HG03460 (cell line): ENCODE data around the gene B4GALNT4.
"Not testable (repeated sequence)": the region's sequence is repeated elsewhere in the genome, so short reads cannot be mapped to it uniquely, and the experiment has no call there.

ENCODE experiments used
- ATAC-seq: cut with Tn5 transposase; IDR thresholded peaks from one replicate; pipeline ENCODE4 v1.9.1; 2021; ENCODE audit not compliant: unreplicated experiment

Gene B4GALNT4, protein sequence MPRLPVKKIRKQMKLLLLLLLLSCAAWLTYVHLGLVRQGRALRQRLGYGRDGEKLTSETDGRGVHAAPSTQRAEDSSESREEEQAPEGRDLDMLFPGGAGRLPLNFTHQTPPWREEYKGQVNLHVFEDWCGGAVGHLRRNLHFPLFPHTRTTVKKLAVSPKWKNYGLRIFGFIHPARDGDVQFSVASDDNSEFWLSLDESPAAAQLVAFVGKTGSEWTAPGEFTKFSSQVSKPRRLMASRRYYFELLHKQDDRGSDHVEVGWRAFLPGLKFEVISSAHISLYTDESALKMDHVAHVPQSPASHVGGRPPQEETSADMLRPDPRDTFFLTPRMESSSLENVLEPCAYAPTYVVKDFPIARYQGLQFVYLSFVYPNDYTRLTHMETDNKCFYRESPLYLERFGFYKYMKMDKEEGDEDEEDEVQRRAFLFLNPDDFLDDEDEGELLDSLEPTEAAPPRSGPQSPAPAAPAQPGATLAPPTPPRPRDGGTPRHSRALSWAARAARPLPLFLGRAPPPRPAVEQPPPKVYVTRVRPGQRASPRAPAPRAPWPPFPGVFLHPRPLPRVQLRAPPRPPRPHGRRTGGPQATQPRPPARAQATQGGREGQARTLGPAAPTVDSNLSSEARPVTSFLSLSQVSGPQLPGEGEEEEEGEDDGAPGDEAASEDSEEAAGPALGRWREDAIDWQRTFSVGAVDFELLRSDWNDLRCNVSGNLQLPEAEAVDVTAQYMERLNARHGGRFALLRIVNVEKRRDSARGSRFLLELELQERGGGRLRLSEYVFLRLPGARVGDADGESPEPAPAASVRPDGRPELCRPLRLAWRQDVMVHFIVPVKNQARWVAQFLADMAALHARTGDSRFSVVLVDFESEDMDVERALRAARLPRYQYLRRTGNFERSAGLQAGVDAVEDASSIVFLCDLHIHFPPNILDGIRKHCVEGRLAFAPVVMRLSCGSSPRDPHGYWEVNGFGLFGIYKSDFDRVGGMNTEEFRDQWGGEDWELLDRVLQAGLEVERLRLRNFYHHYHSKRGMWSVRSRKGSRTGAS

DNA sequence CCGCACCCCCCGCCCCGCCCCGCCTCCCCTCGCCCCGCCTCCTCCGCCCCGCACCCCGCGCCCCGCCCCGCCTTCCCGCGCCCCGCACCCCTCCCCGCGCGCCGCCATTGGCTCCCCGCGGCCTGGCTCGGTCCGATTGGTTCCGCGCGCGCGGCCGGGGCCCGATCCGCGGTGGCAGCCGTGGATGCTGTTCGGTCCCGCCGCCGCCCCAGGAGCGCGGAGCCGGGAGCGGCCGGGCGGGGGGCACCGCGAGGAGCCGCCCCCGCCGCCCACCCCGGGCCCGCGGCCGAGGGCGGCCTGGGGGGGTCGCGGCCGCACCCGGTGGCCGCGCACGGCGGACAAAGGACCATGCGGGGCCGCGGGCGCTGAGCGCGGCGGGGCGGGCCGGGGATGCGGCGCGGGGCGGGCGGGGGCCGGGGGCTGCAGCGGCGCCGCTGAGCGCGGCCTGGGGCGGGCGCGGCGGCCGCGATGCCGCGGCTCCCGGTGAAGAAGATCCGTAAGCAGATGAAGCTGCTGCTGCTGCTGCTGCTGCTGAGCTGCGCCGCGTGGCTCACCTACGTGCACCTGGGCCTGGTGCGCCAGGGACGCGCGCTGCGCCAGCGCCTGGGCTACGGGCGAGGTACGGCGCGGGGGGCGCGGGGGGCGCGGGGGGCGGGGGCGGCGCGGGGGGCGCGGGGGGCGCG lies at the start of gene B4GALNT4:
B4GALNT4 (plus strand) TSS at position 164 of the 683 bp plus-strand sequence; CDS start at position 469, 305 bp downstream.
- ATAC-seq, result no peak

DNA sequence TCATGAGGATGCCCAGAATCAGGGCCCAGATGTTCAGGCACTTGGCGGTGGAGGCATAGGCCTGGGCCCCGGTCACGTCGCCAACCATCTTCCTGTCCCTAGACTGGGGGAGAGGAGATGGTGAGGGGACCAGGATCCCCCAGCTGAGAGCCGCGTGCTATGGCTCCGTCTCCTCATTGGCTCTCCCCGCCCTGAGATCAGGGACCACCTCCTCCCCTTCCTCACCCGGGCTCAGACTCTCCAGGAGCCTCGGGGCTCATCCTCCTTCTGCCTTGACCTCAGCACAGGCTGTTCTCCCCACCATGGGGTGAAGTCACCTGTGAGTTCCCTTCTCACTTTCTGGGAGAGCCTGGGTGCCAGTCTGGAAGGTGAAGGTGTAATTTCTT lies 49.4 kb upstream of the B4GALNT4 start:
- ATAC-seq, result not testable (repeated sequence)

DNA sequence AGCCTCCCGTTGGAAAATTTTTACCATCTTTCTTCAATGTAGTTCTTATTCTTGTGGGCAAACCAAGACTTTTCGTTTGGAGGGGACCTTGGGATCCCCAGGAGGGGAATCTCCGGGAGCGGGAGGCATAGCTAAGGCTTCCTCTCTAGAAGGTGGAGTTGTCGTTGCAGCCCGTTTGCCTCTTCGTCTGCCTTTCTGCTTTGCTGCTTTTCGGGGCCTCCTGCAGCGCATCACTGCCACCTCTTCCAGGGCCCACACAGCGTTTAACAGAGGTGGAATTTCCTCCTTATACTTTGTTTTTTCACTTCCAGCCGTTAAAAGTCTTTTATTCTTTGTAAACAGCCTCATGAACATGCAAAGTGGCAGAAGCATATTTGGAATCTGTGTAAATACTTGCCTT lies 45.1 kb upstream of the B4GALNT4 start:
- ATAC-seq, result no peak

DNA sequence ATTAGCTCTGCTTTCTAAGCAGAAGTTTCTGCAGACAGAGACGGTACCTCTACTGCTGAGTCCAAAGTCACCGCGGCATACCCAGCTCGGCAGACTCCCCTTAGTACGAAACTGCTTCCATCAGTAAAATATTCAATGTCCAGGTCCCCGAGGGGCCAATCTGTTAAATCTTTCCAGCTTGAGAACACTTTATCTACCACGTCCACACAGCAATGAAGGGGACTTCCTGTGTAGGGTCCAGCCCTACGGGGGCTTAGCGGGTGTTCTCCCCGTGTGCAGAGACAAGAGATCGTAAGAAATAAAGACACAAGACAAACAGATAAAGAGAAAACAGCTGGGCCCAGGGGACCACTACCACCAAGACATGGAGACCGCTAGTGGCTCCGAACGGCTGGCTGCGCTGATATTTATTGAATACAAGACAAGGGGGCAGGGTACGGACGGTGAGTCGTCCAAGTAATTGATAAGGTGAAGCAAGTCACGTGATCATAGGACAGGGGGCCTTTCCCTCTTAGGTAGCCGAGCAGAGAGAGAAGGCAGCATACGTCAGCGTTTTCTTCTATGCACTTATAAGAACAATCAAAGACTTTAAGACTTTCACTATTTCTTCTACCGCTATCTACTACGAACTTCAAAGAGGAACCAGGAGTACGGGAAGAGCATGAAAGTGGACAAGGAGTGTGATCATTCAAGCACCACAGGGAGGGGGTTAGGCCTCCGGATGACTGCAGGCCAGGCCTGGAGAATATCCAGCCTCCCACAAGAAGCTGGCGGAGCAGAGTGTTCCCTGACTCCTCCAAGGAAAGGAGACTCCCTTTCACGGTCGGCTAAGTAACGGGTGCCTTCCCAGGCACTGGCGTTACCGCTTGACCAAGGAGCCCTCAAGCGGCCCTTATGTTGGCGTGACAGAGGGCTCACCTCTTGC lies 44.4 kb upstream of the B4GALNT4 start:
- not testable (repeated sequence) for ATAC-seq

DNA sequence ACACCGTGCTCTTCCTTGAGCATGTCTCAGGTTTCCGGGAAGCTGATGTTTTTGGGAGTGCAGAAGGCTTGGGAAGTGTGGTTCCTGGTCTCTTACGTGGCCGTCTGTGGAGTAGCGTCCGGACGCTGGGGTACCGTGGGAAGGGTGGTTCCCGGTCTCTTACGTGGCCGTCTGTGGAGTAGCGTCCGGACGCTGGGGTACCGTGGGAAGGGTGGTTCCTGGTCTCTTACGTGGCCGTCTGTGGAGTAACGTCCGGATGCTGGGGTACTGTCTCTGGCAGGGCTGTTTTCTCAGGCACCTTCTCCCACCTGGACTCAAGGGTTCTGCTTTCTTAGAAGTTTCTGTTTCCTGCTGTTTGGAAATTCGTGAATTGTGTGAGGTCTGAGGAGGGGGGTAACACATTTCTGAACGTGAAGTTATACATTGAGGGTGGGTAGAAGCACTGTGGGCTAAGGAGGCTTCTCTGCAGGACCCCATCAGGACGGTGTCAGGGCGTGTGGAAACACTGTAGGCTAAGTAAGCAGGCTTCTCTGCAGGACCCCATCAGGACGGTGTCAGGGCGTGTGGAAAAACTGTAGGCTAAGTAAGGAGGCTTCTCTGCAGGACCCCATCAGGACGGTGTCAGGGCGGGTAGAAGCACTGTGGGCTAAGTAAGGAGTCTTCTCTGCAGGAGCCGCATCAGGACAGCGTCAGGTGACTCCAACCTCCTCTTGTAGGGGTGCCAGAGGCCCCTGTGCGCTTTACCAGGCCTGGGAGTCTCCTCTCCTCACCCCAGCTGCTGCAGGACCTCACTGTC lies 43.3 kb upstream of the B4GALNT4 start:
- no peak for ATAC-seq

DNA sequence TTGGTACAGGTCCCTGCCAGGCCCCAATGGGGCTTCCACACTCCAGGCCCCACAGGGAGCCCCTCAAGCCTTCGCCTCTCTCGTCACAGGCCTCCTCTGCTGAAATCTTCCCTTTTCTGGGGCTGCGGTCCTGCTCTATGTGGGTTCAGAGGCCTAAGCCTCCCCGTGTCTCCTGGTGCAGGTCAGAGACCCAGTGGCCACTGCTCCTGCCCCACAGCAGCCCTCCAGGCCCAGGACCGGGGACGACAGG lies 42.8 kb upstream of the B4GALNT4 start:
- no peak for ATAC-seq

DNA sequence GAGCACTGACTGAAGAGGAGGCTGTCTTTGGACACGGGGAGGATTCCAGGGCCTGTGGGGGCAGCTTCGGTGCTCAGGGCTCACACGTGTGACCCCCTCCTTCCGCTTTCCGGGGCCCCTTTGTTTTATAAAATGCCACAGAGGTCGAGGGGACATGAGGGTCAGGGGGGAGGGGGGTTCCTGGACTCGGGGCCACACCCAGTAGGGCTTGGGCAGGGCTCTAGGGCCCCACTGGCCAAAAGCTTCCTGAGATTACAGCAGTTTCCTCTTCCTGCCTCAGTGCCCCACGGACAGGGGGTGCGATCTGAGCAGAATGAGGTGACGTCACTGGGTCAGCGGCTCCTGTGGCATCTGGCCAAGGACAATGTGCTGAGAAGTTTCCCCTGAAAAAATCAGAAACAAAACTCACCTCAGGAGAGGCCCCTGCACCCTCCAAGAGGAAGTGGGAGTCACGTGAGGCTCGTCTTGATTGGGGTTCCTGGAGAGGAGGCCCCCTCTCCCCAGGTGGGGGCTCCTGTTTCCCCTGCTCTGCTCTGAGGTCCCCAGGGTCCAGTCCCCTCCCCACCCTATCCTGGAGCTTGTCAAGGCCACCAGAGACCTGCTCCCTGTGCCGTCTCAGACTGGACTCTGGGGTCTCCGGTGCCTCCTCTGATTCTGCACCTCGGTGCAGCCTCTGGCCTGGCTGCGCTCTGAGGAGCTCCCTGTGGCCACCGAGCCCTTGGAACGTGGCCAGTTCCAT lies 42.3 kb upstream of the B4GALNT4 start:
- peak; percentile 48 for ATAC-seq

DNA sequence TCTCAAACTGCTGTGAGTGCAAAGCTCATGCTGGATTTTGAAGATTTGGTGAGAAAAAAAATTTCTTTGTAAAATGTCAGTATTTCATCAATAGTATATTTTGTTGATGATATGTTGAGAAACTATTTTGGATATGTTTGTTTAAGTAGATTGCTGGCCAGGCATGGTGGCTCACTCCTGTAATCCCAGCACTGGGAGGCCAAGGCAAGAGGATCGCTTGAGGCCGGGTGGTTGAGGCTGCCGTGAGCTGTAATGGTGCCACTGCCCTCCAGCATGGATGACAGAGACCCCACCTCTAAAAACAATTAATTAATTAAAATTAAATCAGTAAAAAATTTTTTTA lies 41.7 kb upstream of the B4GALNT4 start:
- no peak for ATAC-seq

DNA sequence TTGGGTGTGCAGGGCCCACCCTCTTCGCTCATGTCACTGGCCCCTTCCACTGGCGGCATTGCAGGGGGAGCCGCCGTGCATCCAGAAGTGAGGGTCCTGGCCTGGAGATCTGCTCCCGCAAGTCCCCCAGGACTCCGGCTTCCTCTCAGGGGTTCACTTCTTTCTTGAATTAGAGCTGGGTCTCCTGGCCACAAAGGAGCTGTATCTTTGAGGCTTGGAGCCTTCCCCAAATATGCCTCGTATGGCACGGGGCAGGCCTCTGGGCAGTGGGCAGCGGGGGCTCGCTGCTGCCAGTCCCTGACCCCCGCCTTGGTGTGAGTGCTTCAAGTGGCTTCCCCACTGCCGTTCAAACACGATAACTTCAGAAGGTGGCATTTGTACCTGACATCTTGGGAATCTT lies 41.3 kb upstream of the B4GALNT4 start:
- ATAC-seq, result no peak

DNA sequence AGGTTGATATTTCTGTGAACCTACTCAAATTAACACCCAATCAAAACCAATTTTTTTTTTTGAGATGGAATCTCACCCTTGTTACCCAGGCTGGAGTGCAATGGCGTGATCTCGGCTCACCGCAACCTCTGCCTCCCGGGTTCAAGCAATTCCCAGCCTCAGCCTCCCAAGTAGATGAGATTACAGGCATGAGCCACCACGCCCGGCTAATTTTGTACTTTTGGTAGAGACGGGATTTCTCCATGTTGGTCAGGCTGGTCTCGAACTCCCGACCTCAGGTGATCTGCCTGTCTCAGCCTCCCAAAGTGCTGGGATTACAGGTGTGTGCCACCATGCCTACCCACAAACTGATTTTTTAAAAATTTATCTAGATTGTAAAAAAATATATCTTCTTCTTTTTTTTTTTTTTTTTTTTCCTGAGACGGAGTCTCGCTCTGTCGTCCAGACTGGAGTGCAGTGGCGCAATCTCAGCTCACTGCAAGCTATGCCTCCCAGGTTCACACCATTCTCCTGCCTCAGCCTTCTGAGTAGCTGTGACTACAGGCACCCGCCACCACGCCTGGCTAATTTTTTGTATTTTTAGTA lies 40.7 kb upstream of the B4GALNT4 start:
- not testable (repeated sequence) for ATAC-seq

DNA sequence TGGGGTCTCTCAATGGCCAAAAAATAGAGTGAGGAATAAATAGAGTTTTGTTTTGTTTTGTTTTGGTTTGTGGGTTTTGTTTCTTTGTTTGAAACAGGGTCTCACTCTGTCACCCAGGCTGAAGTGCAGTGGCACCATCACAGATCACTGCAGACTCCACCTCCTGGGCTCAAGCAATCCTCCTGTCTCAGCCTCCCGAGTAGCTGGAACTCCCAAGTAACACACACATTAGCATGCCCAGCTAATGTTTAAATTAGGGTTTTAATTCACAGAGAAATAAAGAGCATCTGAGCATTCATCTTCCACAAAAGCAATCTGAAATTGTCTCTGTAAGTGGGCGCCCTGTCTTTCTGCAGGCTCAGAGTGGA lies 39.4 kb upstream of the B4GALNT4 start:
- no peak for ATAC-seq

DNA sequence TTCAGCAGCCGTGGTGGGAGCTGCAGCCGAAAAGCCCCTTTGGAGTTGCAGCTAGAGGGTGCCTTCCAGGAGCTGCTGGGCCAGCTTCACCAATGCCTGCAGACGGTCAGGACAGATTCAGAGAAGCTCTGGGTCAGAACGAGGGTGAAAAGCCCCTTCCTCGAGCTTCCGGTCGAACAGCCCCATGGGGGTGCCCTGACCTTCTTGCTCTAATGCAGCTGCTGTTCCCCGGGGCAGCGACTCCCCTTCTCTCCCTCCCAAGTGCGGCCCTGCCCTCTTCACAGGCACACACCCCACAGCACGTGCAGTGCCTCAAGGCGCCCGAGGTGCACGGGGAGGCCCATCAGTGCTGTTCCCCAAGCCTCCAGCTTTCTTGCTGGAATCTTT lies 39.0 kb upstream of the B4GALNT4 start:
- no peak for ATAC-seq

DNA sequence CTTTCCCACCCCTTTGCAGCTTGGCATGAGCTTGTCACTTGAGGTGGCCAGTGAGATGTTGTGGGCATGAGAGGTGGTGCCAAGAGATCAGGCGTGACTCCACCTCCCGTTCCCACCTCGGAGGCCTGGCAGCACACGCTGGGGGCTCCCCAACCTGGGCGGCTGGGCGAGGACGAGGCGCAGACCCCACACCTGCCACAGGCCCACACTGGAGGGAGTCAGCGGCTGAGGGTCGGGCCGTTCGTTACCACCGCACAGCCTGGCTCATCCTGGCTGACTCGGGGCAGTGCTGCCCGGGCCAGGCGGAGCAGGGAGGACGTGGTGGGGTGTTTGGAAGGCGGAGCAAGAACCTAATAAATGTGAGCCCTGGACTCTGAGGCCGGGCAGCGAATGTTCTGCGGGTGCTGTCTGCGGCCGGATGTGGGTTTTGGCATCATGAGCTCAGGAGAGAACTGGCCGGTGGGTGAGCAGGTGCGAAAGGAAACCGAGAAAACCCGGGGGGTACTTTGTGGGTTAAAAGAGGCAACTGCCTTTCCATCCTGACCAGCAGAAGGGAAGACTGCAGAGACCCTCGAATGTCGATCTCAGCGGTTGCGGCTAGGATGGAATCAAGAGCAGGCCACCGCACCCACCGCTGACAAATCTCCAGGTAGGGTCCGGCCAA lies 38.5 kb upstream of the B4GALNT4 start:
- ATAC-seq, result no peak

DNA sequence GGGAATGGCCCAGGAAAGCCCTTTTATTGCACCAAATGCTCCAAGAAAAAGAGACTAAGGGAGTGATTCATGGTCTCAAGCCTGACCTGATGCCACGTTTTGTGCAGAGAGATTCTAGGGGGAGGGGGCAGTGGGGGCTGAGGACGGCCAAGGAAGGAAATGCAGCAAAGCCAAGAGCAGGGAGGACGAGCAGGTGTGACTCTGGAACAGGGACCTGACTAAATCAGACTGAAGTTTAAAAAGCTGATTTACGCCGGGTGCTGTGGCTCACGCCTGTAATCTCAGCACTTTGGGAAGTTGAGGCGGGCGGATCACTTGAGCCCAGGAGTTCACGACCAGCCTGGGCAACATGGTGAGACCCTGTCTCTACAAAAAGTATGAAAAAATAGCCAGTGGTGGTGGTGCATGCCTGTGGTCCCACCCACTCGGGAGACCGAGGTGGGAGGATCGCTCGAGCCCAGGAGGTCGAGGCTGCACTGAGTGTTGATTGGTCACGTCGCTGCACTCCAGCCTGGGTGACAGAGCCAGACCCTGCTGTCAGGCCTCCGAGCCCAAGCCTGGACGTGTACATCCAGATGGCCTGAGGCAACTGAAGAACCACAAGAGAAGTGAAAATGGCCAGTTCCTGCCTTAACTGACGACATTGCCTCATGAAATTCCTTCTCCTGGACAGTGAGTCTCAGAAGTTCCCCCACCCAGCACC lies 37.8 kb upstream of the B4GALNT4 start:
- no peak for ATAC-seq

DNA sequence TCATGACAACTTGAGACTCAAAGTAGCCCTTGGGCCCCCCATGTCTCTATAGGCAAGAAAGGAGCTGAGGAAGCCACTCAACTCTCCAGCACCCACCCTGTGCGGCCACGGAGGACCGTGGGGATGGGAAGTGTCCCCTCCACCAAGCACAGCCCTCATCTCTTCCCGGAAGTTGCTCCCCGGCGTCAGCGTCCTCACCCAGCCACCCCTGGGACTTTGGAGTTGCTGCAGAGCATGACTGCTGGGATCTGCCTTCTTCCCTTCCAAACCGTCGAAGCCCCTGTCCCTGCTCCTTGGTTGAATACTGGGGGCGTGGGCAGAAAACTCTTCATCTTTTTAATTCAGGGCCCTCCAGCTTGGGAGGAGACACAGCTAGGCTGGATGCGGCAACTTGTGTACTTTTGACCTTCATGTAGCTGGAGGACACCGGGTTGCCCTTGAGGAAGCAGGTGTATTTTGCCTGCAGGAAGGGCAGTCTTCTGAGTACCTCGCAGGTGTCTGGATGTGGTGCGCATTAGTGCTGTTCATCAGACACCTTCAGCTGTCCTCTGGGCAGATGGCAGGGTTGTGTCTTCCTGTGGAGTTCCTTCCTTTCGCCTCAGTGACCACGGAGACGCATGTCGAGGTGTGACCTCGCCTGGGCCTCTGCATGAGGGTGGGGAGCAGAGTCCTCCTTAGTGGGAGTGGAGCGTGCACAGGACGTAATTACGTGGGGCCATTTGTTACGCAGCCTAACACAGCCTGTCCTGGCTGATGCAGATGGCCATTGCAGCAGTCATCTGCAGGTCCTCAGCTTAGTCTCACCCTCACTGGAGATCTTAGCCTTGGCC lies 36.4 kb upstream of the B4GALNT4 start:
- ATAC-seq, result no peak

DNA sequence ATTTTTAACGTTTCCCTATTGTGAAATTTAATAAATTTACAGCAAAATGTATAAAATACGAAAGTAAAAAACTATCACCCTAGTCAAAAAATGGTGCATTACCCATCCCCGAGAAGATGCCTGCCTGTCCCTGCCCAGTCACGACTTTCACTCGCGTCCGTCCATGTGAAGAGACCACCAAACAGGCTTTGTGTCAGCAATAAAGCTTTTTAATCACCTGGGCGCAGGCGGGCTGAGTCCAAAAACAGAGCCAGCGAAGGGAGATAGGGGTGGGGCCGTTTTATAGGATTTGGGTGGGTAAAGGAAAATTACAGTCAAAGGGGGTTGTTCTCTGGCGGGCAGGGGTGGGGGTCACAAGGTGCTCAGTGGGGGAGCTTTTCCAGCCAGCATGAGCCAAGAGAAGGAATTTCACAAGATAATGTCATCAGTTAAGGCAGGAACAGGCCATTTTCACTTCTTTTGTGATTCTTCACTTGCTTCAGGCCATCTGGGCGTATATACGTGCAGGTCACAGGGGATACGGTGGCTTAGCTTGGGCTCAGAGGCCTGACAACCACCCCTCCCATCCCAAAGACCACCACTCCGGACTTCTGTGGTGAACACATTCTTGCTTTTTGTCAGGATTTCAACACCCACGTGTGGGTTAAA lies 35.6 kb upstream of the B4GALNT4 start:
- ATAC-seq, result not testable (repeated sequence)
